B cell (primary cell): ENCODE data around the gene CELF6. TPM values are rescaled to one million over a fixed set of nuclear protein-coding genes. Genes with fewer than 3 reads are reported as not detected.

Experiments
- ATAC-seq: fragments of 200-7000 bp; cut with Tn5 transposase; one replicate; pipeline ENCODE4 v1.10.0; 2021; ENCODE audit warnings: low read depth, mild to moderate bottlenecking, moderate number of reproducible peaks, moderate library complexity
- CTCF ChIA-PET: fragments of 350-600 bp; sonication (Branson Sonifier 250); formaldehyde crosslinking; loops from one replicate; lab custom pipeline; 2021; ENCODE audit warnings: antibody characterized with exemption, inconsistent platforms; lab: Charles Lee
- POLR2A ChIA-PET: fragments of 350-600 bp; sonication (Branson Sonifier 250); formaldehyde crosslinking; loops from one replicate; lab custom pipeline; 2021; ENCODE audit warnings: antibody characterized with exemption; lab: Charles Lee
- DNase-seq: peaks from one replicate; pipeline ENCODE4 v3.0.0; 2013
- H2AFZ ChIP-seq: 2 replicates; pipeline ENCODE4 v1.6.1; 2012; ENCODE audit warnings: mild to moderate bottlenecking, low read depth, low read length; ENCODE audit not compliant: insufficient read depth, poor library complexity, severe bottlenecking
- H3K27ac ChIP-seq, 2 donors: 1 replicate in 1 of 2; 2 replicates in 1 of 2; pipeline ENCODE4 v1.5.1; 2012 to 2013; ENCODE audit warnings: low read length in 2 of 2, mild to moderate bottlenecking in 2 of 2, moderate library complexity in 1 of 2
- H3K27me3 ChIP-seq, 4 experiments: fragments of 200-600 bp in 1 of 4; sonication (generic) in 1 of 4; replicated peaks in 1 of 4; 1 replicate in 2 of 4; 2 replicates in 2 of 4; pipeline versions ENCODE4 v1.6.1 to v1.7.0; 2013 to 2016; ENCODE audit warnings: low read length in 3 of 4, mild to moderate bottlenecking in 2 of 4, mixed read lengths in 1 of 4, moderate library complexity in 1 of 4; ENCODE audit not compliant: insufficient read depth in 4 of 4, control insufficient read depth in 3 of 4; ENCODE audit errors: control extremely low read depth in 1 of 4
- H3K36me3 ChIP-seq, 2 experiments: replicated peaks in 1 of 2; 1 replicate in 1 of 2; 2 replicates in 1 of 2; pipeline versions ENCODE4 v1.6.1 to v1.7.1; 2013; ENCODE audit warnings: low read length in 1 of 2; ENCODE audit not compliant: insufficient read depth in 2 of 2, control insufficient read depth in 1 of 2; ENCODE audit errors: control extremely low read depth in 1 of 2, extremely low read depth in 1 of 2
- H3K4me1 ChIP-seq, 2 donors: fragments of 200-600 bp in 1 of 2; sonication (generic) in 1 of 2; 1 replicate in 1 of 2; 2 replicates in 1 of 2; pipeline versions ENCODE4 v1.5.1 to v1.6.1; 2013 to 2017; ENCODE audit warnings: low read length in 2 of 2; ENCODE audit not compliant: control insufficient read depth in 2 of 2, insufficient read depth in 2 of 2
- H3K4me2 ChIP-seq: replicated peaks from 2 replicates; pipeline ENCODE3; 2012; ENCODE audit warnings: mild to moderate bottlenecking, low read depth, low read length; ENCODE audit not compliant: poor library complexity, severe bottlenecking
- H3K4me3 ChIP-seq, 5 experiments: fragments of 200-600 bp in 1 of 5; sonication (generic) in 1 of 5; 1 replicate in 3 of 5; 2 replicates in 2 of 5; pipeline versions ENCODE4 v1.5.1 to v1.7.0; 2011 to 2016; ENCODE audit warnings: low read length in 4 of 5, mild to moderate bottlenecking in 4 of 5, low read depth in 2 of 5, control low read depth in 1 of 5, moderate library complexity in 1 of 5; ENCODE audit not compliant: insufficient read depth in 1 of 5; ENCODE audit errors: control extremely low read depth in 1 of 5, extremely low read depth in 1 of 5
- H3K79me2 ChIP-seq: fragments of 200-600 bp; sonication (generic); one replicate; pipeline ENCODE4 v1.6.0; 2016; ENCODE audit warnings: low read length; ENCODE audit not compliant: control insufficient read depth, insufficient read depth
- H3K9ac ChIP-seq: fragments of 200-600 bp; sonication (generic); 2 replicates; pipeline ENCODE4 v1.6.1; 2017; ENCODE audit warnings: mild to moderate bottlenecking, low read length, moderate library complexity
- H3K9me3 ChIP-seq, 3 donors: one replicate each; pipeline versions ENCODE4 v1.6.1 to v1.7.1; 2013; ENCODE audit warnings: low read length in 2 of 3; ENCODE audit not compliant: control insufficient read depth in 2 of 3, insufficient read depth in 1 of 3; ENCODE audit errors: control extremely low read depth in 1 of 3
- H4K20me1 ChIP-seq: 2 replicates; pipeline ENCODE4 v1.6.0; 2012; ENCODE audit warnings: mild to moderate bottlenecking, low read length; ENCODE audit not compliant: insufficient read depth, control insufficient read depth, poor library complexity, severe bottlenecking
- H3K27ac Mint-ChIP-seq: one replicate; pipeline ENCODE4 v1.8.0; 2021; ENCODE audit warnings: mixed read lengths
- H3K27me3 Mint-ChIP-seq: one replicate; pipeline ENCODE4 v1.8.0; 2021; ENCODE audit warnings: mixed read lengths
- H3K4me1 Mint-ChIP-seq: one replicate; pipeline ENCODE4 v1.8.0; 2021; ENCODE audit warnings: mixed read lengths
- H3K4me3 Mint-ChIP-seq: one replicate; pipeline ENCODE4 v1.8.0; 2021; ENCODE audit warnings: mixed read lengths
- H3K9me3 Mint-ChIP-seq: one replicate; pipeline ENCODE4 v1.8.0; 2022; ENCODE audit warnings: mixed read lengths; ENCODE audit not compliant: insufficient read depth
- CTCF ChIP-seq: fragments of 200-600 bp; IDR thresholded peaks from one replicate; pipeline ENCODE4 v1.8.0; 2022; ENCODE audit warnings: antibody characterized with exemption, mild to moderate bottlenecking
- EZH2 ChIP-seq: IDR thresholded peaks from 2 replicates; pipeline ENCODE4 v1.6.1; 2012; ENCODE audit warnings: borderline replicate concordance, low read depth, mild to moderate bottlenecking, moderate library complexity, low read length; ENCODE audit not compliant: insufficient read depth, poor library complexity, severe bottlenecking
- WGBS: methylation state at CpG from one replicate; pipeline ENCODE4 v1.1.5; 2013; ENCODE audit warnings: missing lambda C conversion rate; ENCODE audit not compliant: insufficient coverage; 5-methylcytosine and 5-hydroxymethylcytosine counted together
- intact Hi-C: fragments of 100-400 bp; cut with micrococcal nuclease; formaldehyde crosslinking; loops from one replicate; pipeline ENCODE4 v1.10.0; 2022
- polyA plus RNA-seq: library from polyadenylated mRNA; depleted of rRNA; stranded (reverse); fragments of >200 nt; gene quantifications from 2 replicates; pipeline ENCODE4 v1.2.3, GENCODE V29; 2012
- total RNA-seq, 2 donors: library from RNA; stranded (reverse); fragments of 120-200 nt in 1 of 2; gene quantifications; 1 replicate in 1 of 2; 2 replicates in 1 of 2; pipeline versions ENCODE4 v1.2.3 to v1.2.4, GENCODE V29; 2013 to 2022

Gene CELF6
- total and polyA plus RNA-seq, 2 donors (not counting 1 experiment from before 2014, with no cell fraction given): 5.3 to 8.5 TPM

DNA sequence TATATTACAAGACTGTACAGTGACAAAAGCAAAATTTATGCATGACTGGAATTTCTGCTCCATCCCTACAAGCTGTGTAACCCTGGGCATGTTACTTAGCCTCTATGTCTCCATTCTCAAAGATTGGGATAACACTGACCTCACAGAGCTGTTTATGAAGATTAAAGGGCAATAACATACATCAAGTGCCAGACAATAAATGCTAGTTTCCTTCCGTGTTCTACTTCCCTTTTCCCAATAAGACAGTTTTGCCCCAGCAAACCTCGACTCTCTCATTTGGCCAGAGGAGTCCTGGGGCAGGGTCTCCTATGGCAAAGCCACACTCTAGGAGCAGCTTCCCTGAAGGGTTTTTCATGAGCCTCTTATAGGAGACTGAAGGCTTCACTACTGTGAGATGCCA is 48.4 kb upstream of the CELF6 start:
- H3K4me3 Mint-ChIP-seq: peak overlapping the region; percentile 44
- no peaks in the 10 kb centered on the region for H3K9me3 Mint-ChIP-seq
- H4K20me1 ChIP-seq: peaks cover 68% of the 10 kb centered on the region
- H3K27ac ChIP-seq: peak overlapping the region in 1 of 2 donors; percentile 51
- H3K9ac ChIP-seq: peak overlapping the region; percentile 30
- peaks cover 67% of the 10 kb centered on the region for H3K4me1 Mint-ChIP-seq
- TF ChIP-seq CTCF: no peak
- no peak for TF ChIP-seq EZH2
- H3K9me3 ChIP-seq: no peaks in the 10 kb centered on the region
- H3K79me2 ChIP-seq: peaks cover 93% of the 10 kb centered on the region
- no peaks in the 10 kb centered on the region for H3K27me3 ChIP-seq
- peak overlapping the region; percentile 22 for H3K27ac Mint-ChIP-seq
- H3K4me3 ChIP-seq: peak overlapping the region in 1 of 5 experiments; percentile 39
- ATAC-seq (no peak), DNase-seq (peak; percentile 28)
- WGBS: 25% methylated on average over 2 of the region's 2 CpGs
- no peak overlapping the region for H2AFZ ChIP-seq
- intact Hi-C loops: no loop called here
- H3K27me3 Mint-ChIP-seq: no peaks in the 10 kb centered on the region
- ChIA-PET CTCF (interaction anchor here (1.0 to 1.3 kb wide), 4 partner anchors 16 to 169 kb away, joined by 3 to 4 read pairs (median 3); no protein-coding TSS in a partner anchor), POLR2A (no interaction called here)
- H3K4me2 ChIP-seq: peak overlapping the region; percentile 48
- peaks cover 1 to 19% of the 10 kb centered on the region in 2 experiments for H3K36me3 ChIP-seq
- peaks cover 54 to 56% of the 10 kb centered on the region in 2 donors for H3K4me1 ChIP-seq

GRCh38 chr15:72365844-72366243 is 45.9 kb upstream of the CELF6 start:
- POLR2A ChIA-PET: interaction anchor here (0.5 kb wide), 1 partner anchor 82 kb away, joined by 3 read pairs; no protein-coding TSS in a partner anchor
- ATAC-seq (no peak), DNase-seq (no peak)
- Mint-ChIP-seq H3K27me3 (no peaks in the 10 kb centered on the region), H3K9me3 (no peaks in the 10 kb centered on the region), H3K27ac (peak overlapping the region; percentile 22), H3K4me3 (peak overlapping the region; percentile 1), H3K4me1 (peaks cover 48% of the 10 kb centered on the region)
- intact Hi-C loops: no loop called here
- Histone ChIP-seq H3K79me2 (peaks cover 89% of the 10 kb centered on the region), H3K27me3 (no peaks in the 10 kb centered on the region), H3K9me3 (no peaks in the 10 kb centered on the region), H3K4me1 (peaks cover 37 to 41% of the 10 kb centered on the region in 2 donors), H3K36me3 (peaks cover 0 to 34% of the 10 kb centered on the region in 2 experiments), H3K27ac (peak overlapping the region in 1 of 2 donors; percentile 43), H4K20me1 (peaks cover 80% of the 10 kb centered on the region), H2AFZ (no peak overlapping the region), H3K4me2 (peak overlapping the region; percentile 31), H3K4me3 (no peak overlapping the region), H3K9ac (no peak overlapping the region)
- TF ChIP-seq EZH2: no peak
- no peak for TF ChIP-seq CTCF
- CTCF ChIA-PET: interaction anchor here (0.6 kb wide), 1 partner anchor 144 kb away, joined by 3 read pairs; no protein-coding TSS in a partner anchor
- WGBS: no CpG with 5 or more reads among the region's 1 CpG
